Measurements from ENCODE around the gene APH1B.

APH1B gene

GRCh38 chr15:63244976-63245645 lies 32.3 kb upstream of the APH1B start:
- POLR2A ChIA-PET, result no interaction called here
- Histone ChIP-seq H3K27ac (ENCODE audit: extremely low read depth, low read depth, low read length) (no peak overlapping the region), H3K4me1 (ENCODE audit: control insufficient read depth, insufficient read depth, low read length) (no peaks in the 10 kb centered on the region), H3K9me3 (ENCODE audit: control insufficient read depth, insufficient read depth, low read depth, low read length) (no peaks in the 10 kb centered on the region), H3K4me3 (ENCODE audit: low read depth, low read length) (no peak overlapping the region), H3K36me3 (ENCODE audit: control insufficient read depth in 2 of 2, insufficient read depth in 1 of 2, low read length in 2 of 2) (peaks cover 0 to 3% of the 10 kb centered on the region in 2 experiments; a peak in 1 of 3 replicates)
- CTCF ChIA-PET, result interaction anchor here (0.9 kb wide), 1 partner anchor 17 kb away, joined by 3 read pairs; no protein-coding TSS in a partner anchor
- TF ChIP-seq ZNF654 (tag by site-specific recombination; IDR thresholded peaks at IDR 0.05; ENCODE audit: low read depth) (no peak), PRDM4 (tag by site-specific recombination; IDR thresholded peaks at IDR 0.05) (no peak), RBAK (tag by site-specific recombination; IDR thresholded peaks at IDR 0.05) (no peak), ZIC2 (tag by site-specific recombination; IDR thresholded peaks at IDR 0.05) (no peak), ZBTB6 (tag by site-specific recombination; IDR thresholded peaks at IDR 0.05) (no peak), KLF8 (tag by site-specific recombination; IDR thresholded peaks at IDR 0.05) (no peak)

GRCh38 chr15:63246691-63247469 lies 30.5 kb upstream of the APH1B start:
- POLR2A ChIA-PET, result no interaction called here
- Histone ChIP-seq H3K36me3 (ENCODE audit: control insufficient read depth in 2 of 2, insufficient read depth in 1 of 2, low read length in 2 of 2) (peaks cover 0 to 7% of the 10 kb centered on the region in 2 experiments; a peak in 1 of 3 replicates), H3K4me1 (ENCODE audit: control insufficient read depth, insufficient read depth, low read length) (no peaks in the 10 kb centered on the region), H3K4me3 (ENCODE audit: low read depth, low read length) (no peak overlapping the region), H3K27ac (ENCODE audit: extremely low read depth, low read depth, low read length) (no peak overlapping the region), H3K9me3 (ENCODE audit: control insufficient read depth, insufficient read depth, low read depth, low read length) (no peaks in the 10 kb centered on the region)
- CTCF ChIA-PET, result no interaction called here
- TF ChIP-seq ZNF350 (tag by site-specific recombination; IDR thresholded peaks at IDR 0.05), result no peak
- no peak for TF ChIP-seq ZNF132 (tag by site-specific recombination; IDR thresholded peaks at IDR 0.05; ENCODE audit: borderline replicate concordance)
- no peak for TF ChIP-seq ZNF777 (tag by site-specific recombination; IDR thresholded peaks at IDR 0.05; ENCODE audit: borderline replicate concordance)
- no peak for TF ChIP-seq ZNF621 (tag by site-specific recombination; IDR thresholded peaks at IDR 0.05)
- no peak for TF ChIP-seq PBX3 (CRISPR knock-in tag; IDR thresholded peaks at IDR 0.05)
- TF ChIP-seq WT1 (tag by site-specific recombination; IDR thresholded peaks at IDR 0.05), result no peak
- no peak for TF ChIP-seq ZNF76 (tag by site-specific recombination; IDR thresholded peaks at IDR 0.05; ENCODE audit: borderline replicate concordance, low read depth)
- TF ChIP-seq ZSCAN18 (tag by site-specific recombination; IDR thresholded peaks at IDR 0.05), result no peak
- TF ChIP-seq HOXA7 (CRISPR knock-in tag; IDR thresholded peaks at IDR 0.05; ENCODE audit: borderline replicate concordance), result no peak
- no peak for TF ChIP-seq MZF1 (tag by site-specific recombination; IDR thresholded peaks at IDR 0.05; ENCODE audit: borderline replicate concordance)
- TF ChIP-seq YY2 (tag by site-specific recombination; IDR thresholded peaks at IDR 0.05), result no peak
- no peak for TF ChIP-seq ZNF311 (tag by site-specific recombination; IDR thresholded peaks at IDR 0.05; ENCODE audit: borderline replicate concordance)
- TF ChIP-seq ZNF830 (tag by site-specific recombination; IDR thresholded peaks at IDR 0.05; ENCODE audit: low read depth), result no peak
- TF ChIP-seq ZNF792 (tag by site-specific recombination; IDR thresholded peaks at IDR 0.05), result no peak
- TF ChIP-seq ZNF544 (tag by site-specific recombination; IDR thresholded peaks at IDR 0.05), result no peak
